ENCODE measurements around the gene NEDD4L. TPM values are rescaled to one million over a fixed set of nuclear protein-coding genes. Genes with fewer than 3 reads are reported as not detected.

Gene NEDD4L
- total RNA-seq, 1 experiment from 2014 or later = 42.9 TPM

GRCh38 chr18:58187674-58188073 lies 143.6 kb downstream of the NEDD4L start:
- in situ Hi-C loops (cut with HindIII; ENCODE audit: low pct_unique_long_range_greater_than_20kb, low sequenced_read_pairs) (no loop called here), intact Hi-C loops (cut with micrococcal nuclease; ENCODE audit: unreplicated experiment) (loop anchor here (10.0 kb wide), 1 partner anchor 137 kb away; no protein-coding TSS in a partner anchor)
- no peaks in the 10 kb centered on the region for H3K36me3 ChIP-seq (ENCODE audit: control insufficient read depth, insufficient read depth, low read length)
- peaks cover 16% of the 10 kb centered on the region for H3K4me1 ChIP-seq (ENCODE audit: control insufficient read depth, insufficient read depth, low read length)
- ChIA-PET POLR2A (interaction anchor here (0.6 kb wide), 1 partner anchor 10 kb away, joined by 3 read pairs; no protein-coding TSS in a partner anchor), CTCF (no interaction called here)
- no TSS peak for BruUV-seq (replicated peaks)
- H3K27ac ChIP-seq (ENCODE audit: low read length) = no peak overlapping the region; the same call in 1 of the 2 replicates
- DNase-seq (ENCODE audit: low read depth, low spot score) (no peak), ATAC-seq (no peak)
- H3K27me3 ChIP-seq (ENCODE audit: control insufficient read depth, insufficient read depth, low read length) = no peaks in the 10 kb centered on the region
- no peak overlapping the region for H3K4me3 ChIP-seq (ENCODE audit: low read depth in 2 of 2, low read length in 2 of 2)
- H3K9me3 ChIP-seq (ENCODE audit: control insufficient read depth, insufficient read depth, low read depth, low read length) = no peaks in the 10 kb centered on the region
- TF ChIP-seq TCF7L2 (IDR thresholded peaks at IDR 0.05; ENCODE audit: low read depth, low read length) (no peak), REST (IDR thresholded peaks at IDR 0.05; ENCODE audit: insufficient read depth in 1 of 2, low read depth in 2 of 2, low read length in 1 of 2) (no peak), SIN3A (IDR thresholded peaks at IDR 0.05; ENCODE audit: borderline replicate concordance, insufficient read depth, low read depth, low read length) (no peak), POLR2AphosphoS5 (IDR thresholded peaks at IDR 0.05; ENCODE audit: low read depth, low read length) (no peak), CTCF (IDR thresholded peaks at IDR 0.05) (no peak)

- ChIA-PET POLR2A (no interaction called here), CTCF (no interaction called here)
- Histone ChIP-seq H3K9me3 (ENCODE audit: control insufficient read depth, insufficient read depth, low read depth, low read length) (no peaks in the 10 kb centered on the region), H3K36me3 (ENCODE audit: control insufficient read depth, insufficient read depth, low read length) (no peaks in the 10 kb centered on the region), H3K27me3 (ENCODE audit: control insufficient read depth, insufficient read depth, low read length) (no peaks in the 10 kb centered on the region), H3K4me1 (ENCODE audit: control insufficient read depth, insufficient read depth, low read length) (peaks cover 19% of the 10 kb centered on the region), H3K27ac (ENCODE audit: low read length) (0 out of 2 replicates have a peak overlapping the region, but pooled peaks have one; percentile 17), H3K4me3 (ENCODE audit: low read depth in 2 of 2, low read length in 2 of 2) (no peak overlapping the region)
- in situ Hi-C loops (cut with HindIII; ENCODE audit: low pct_unique_long_range_greater_than_20kb, low sequenced_read_pairs) = no loop called here
- intact Hi-C loops (cut with micrococcal nuclease; ENCODE audit: unreplicated experiment) = loop anchor here (10.0 kb wide), 1 partner anchor 136 kb away; no protein-coding TSS in a partner anchor
- DNase-seq (ENCODE audit: low read depth, low spot score) (no peak), ATAC-seq (no peak)
- no TSS peak for BruUV-seq (replicated peaks)
- no peak for TF ChIP-seq SIN3A (IDR thresholded peaks at IDR 0.05; ENCODE audit: borderline replicate concordance, insufficient read depth, low read depth, low read length)
- TF ChIP-seq TCF7L2 (IDR thresholded peaks at IDR 0.05; ENCODE audit: low read depth, low read length) = no peak
- no peak for TF ChIP-seq CTCF (IDR thresholded peaks at IDR 0.05)
- TF ChIP-seq POLR2AphosphoS5 (IDR thresholded peaks at IDR 0.05; ENCODE audit: low read depth, low read length) = no peak
- no peak for TF ChIP-seq REST (IDR thresholded peaks at IDR 0.05; ENCODE audit: insufficient read depth in 1 of 2, low read depth in 2 of 2, low read length in 1 of 2)
Observed at GRCh38 chr18:58188996-58189395, 145.0 kb downstream of the NEDD4L start.
